ENCODE data around the gene PVRIG. TPM values are rescaled to one million over a fixed set of nuclear protein-coding genes. Genes with fewer than 3 reads are reported as not detected.
"Not testable (repeated sequence)": the region's sequence is repeated elsewhere in the genome, so short reads cannot be mapped to it uniquely, and the experiment has no call there.

The PVRIG gene
- total RNA-seq, 1 donor from 2014 or later: not detected

DNA sequence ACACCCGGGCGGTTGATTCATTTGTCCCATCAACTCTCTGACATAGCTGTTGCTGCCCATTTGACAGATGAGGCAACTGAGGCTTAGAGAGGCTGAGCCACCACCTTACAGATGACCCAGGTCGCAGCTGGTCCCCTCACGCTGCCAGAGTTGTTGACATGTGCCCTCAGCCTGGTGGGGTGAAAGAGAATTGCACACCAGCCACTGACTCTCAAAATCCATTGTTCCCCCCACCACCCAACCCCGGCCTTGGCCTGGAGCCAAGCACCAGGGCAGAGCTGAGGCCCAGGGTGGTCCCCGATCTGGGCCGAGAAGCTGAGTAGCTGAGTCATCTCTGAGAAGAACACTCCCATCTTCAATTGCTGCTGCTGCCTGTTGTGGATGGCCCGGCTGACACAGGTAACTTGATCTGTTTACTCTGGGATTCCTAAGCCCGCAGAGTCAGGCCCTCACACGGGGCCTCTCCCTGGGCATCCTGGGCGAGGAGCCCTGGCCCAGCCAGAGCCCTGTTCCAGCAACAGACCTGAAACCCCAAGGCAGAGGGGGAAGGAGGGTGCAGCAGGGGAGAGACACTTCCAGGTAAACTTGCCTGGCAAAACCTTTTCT is 27.5 kb downstream of the PVRIG start:
- H3K27me3 ChIP-seq (ENCODE audit: control insufficient read depth, insufficient read depth, low read length): no peaks in the 10 kb centered on the region
- no peak overlapping the region for H3K4me3 ChIP-seq (ENCODE audit: low read depth, low read length)
- H3K36me3 ChIP-seq (ENCODE audit: control insufficient read depth, insufficient read depth, low read length): no peaks in the 10 kb centered on the region
- peak; percentile 73 for DNase-seq (ENCODE audit: low read depth)
- TF ChIP-seq, protein P1, sequence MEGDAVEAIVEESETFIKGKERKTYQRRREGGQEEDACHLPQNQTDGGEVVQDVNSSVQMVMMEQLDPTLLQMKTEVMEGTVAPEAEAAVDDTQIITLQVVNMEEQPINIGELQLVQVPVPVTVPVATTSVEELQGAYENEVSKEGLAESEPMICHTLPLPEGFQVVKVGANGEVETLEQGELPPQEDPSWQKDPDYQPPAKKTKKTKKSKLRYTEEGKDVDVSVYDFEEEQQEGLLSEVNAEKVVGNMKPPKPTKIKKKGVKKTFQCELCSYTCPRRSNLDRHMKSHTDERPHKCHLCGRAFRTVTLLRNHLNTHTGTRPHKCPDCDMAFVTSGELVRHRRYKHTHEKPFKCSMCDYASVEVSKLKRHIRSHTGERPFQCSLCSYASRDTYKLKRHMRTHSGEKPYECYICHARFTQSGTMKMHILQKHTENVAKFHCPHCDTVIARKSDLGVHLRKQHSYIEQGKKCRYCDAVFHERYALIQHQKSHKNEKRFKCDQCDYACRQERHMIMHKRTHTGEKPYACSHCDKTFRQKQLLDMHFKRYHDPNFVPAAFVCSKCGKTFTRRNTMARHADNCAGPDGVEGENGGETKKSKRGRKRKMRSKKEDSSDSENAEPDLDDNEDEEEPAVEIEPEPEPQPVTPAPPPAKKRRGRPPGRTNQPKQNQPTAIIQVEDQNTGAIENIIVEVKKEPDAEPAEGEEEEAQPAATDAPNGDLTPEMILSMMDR (IDR thresholded peaks at IDR 0.05; ENCODE audit: insufficient read depth, low read length, poor library complexity, severe bottlenecking): no peak

GRCh38 chr7:100248483-100248882 is 28.7 kb downstream of the PVRIG start:
- DNase-seq (ENCODE audit: low read depth): no peak
- H3K27me3 ChIP-seq (ENCODE audit: control insufficient read depth, insufficient read depth, low read length): no peaks in the 10 kb centered on the region
- TF ChIP-seq, protein P1 (IDR thresholded peaks at IDR 0.05; ENCODE audit: insufficient read depth, low read length, poor library complexity, severe bottlenecking): no peak
- no peaks in the 10 kb centered on the region for H3K36me3 ChIP-seq (ENCODE audit: control insufficient read depth, insufficient read depth, low read length)
- no peak overlapping the region for H3K4me3 ChIP-seq (ENCODE audit: low read depth, low read length)

GRCh38 chr7:100257017-100257416 is 37.3 kb downstream of the PVRIG start:
- TF ChIP-seq, protein P1 (IDR thresholded peaks at IDR 0.05; ENCODE audit: insufficient read depth, low read length, poor library complexity, severe bottlenecking): no peak
- no peak for DNase-seq (ENCODE audit: low read depth)
- no peak overlapping the region for H3K4me3 ChIP-seq (ENCODE audit: low read depth, low read length)
- H3K27me3 ChIP-seq (ENCODE audit: control insufficient read depth, insufficient read depth, low read length): no peaks in the 10 kb centered on the region
- H3K36me3 ChIP-seq (ENCODE audit: control insufficient read depth, insufficient read depth, low read length): no peaks in the 10 kb centered on the region

- H3K4me3 ChIP-seq (ENCODE audit: low read depth, low read length); DNase-seq (ENCODE audit: low read depth); H3K36me3 ChIP-seq (ENCODE audit: control insufficient read depth, insufficient read depth, low read length); H3K27me3 ChIP-seq (ENCODE audit: control insufficient read depth, insufficient read depth, low read length): not testable (repeated sequence)
Measured at GRCh38 chr7:100259984-100260383, 40.2 kb downstream of the PVRIG start.

- not testable (repeated sequence) for H3K27me3 ChIP-seq (ENCODE audit: control insufficient read depth, insufficient read depth, low read length); H3K4me3 ChIP-seq (ENCODE audit: low read depth, low read length); DNase-seq (ENCODE audit: low read depth); H3K36me3 ChIP-seq (ENCODE audit: control insufficient read depth, insufficient read depth, low read length)
Measured at GRCh38 chr7:100262896-100263295, 43.1 kb downstream of the PVRIG start.

GRCh38 chr7:100264223-100264622 is 44.5 kb downstream of the PVRIG start:
- H3K4me3 ChIP-seq (ENCODE audit: low read depth, low read length); H3K36me3 ChIP-seq (ENCODE audit: control insufficient read depth, insufficient read depth, low read length); DNase-seq (ENCODE audit: low read depth); H3K27me3 ChIP-seq (ENCODE audit: control insufficient read depth, insufficient read depth, low read length): not testable (repeated sequence)

DNA sequence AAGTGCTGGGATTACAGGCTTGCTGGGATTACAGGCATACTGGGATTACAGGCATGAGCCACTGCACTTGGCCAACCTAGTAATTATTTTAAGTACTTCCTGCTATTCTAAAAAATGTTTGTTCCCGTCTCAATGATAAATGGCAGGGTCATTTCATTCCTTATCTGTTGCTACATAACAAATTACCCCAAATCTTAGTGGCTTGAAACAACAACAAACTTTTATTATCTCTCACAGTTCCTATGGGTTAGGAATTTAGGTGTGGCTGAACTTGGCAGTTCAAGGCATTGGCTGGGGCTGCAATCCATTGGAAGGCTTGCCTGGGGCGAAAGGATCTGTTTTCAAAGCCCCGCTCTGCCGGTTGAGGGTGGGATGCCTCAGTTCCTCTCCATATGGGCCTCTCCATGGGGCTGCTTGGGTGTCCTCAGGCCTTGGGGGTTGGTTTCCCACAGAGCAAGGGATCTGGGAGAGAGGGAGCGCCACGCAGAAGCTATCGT is 45.0 kb downstream of the PVRIG start:
- not testable (repeated sequence) for H3K27me3 ChIP-seq (ENCODE audit: control insufficient read depth, insufficient read depth, low read length); DNase-seq (ENCODE audit: low read depth); H3K4me3 ChIP-seq (ENCODE audit: low read depth, low read length); H3K36me3 ChIP-seq (ENCODE audit: control insufficient read depth, insufficient read depth, low read length)

DNA sequence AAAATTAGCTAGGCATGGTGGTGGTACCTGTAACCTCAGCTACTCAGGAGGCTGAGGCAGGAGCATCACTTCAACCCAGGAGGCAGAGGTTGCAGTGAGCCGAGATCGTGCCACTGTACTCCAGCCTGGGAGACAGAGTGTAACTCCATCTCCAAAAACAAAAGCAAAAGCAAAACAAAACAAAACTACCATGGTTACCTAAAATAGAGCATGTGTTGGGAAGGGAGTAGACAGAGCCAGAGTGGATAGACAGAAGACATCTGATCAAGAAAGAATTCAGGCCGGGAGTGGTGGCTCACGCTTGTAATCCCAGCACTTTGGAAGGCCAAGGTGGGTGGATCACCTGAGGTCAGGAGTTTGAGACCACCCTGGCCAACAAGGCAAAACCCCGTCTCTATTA is 46.1 kb downstream of the PVRIG start:
- not testable (repeated sequence) for H3K4me3 ChIP-seq (ENCODE audit: low read depth, low read length)

More for the DNA sequence above, 46.1 kb downstream of the PVRIG start:
- not testable (repeated sequence) for DNase-seq (ENCODE audit: low read depth); H3K36me3 ChIP-seq (ENCODE audit: control insufficient read depth, insufficient read depth, low read length); H3K27me3 ChIP-seq (ENCODE audit: control insufficient read depth, insufficient read depth, low read length)

Data from kidney epithelial cell (primary cell).